SK-N-SH (cell line): Measurements from ENCODE around the gene SYT5.

Experiments
- EZH2phosphoT487 ChIP-seq: fragments of 200-600 bp; sonication (generic); IDR thresholded peaks from 2 replicates; pipeline ENCODE4 v1.6.1; 2017; ENCODE audit warnings: low read depth, mixed run types, mild to moderate bottlenecking, antibody characterized with exemption, moderate library complexity, borderline replicate concordance
- TAF1 ChIP-seq: IDR thresholded peaks from 2 replicates; pipeline ENCODE4 v1.6.1; 2012; ENCODE audit warnings: low read depth, mild to moderate bottlenecking, low read length, moderate library complexity, borderline replicate concordance
- TF ChIP-seq, protein P1 (sequence below): fragments of 200-600 bp; sonication (generic); IDR thresholded peaks from 2 replicates; pipeline ENCODE4 v1.6.1; 2017; ENCODE audit warnings: antibody characterized with exemption, mild to moderate bottlenecking, moderate library complexity

DNA sequence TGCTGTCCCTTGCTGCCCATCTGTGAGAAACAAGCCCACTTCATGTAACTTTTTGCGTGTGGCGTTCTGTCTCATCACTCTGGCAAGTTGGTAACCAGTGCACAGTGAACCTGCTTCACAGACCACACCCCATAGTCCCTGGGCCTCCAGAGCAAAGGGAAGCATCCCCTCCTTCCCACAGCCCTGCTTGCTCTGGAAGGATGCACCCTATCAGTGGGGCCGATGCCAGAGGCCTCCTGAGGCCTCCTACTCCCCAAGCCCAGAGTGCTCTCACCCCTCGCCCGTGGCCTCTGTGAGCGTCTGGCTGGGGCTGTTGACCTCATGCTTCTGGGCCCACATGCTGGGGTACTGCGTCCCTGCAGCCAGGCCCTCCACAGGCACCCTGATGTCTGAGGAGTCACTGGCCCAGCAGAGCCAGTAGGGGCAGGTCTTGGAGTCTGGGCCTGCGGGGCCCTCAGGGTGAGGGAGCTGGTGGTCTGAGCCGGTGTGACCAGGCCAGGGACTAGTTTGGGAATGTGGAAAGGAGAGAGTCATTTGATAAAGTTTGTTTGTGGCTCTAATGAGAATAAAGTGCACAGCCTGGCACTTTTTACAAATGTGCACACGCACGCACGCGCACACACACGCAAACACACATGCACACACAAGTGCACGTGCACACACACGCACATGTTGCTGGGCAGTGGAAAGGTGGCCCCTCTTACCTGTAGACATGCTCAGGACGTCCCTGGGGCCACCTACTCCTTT is 43.4 kb upstream of the SYT5 start:
- TF ChIP-seq, protein P1, sequence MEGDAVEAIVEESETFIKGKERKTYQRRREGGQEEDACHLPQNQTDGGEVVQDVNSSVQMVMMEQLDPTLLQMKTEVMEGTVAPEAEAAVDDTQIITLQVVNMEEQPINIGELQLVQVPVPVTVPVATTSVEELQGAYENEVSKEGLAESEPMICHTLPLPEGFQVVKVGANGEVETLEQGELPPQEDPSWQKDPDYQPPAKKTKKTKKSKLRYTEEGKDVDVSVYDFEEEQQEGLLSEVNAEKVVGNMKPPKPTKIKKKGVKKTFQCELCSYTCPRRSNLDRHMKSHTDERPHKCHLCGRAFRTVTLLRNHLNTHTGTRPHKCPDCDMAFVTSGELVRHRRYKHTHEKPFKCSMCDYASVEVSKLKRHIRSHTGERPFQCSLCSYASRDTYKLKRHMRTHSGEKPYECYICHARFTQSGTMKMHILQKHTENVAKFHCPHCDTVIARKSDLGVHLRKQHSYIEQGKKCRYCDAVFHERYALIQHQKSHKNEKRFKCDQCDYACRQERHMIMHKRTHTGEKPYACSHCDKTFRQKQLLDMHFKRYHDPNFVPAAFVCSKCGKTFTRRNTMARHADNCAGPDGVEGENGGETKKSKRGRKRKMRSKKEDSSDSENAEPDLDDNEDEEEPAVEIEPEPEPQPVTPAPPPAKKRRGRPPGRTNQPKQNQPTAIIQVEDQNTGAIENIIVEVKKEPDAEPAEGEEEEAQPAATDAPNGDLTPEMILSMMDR: no peak
- TF ChIP-seq TAF1 (no peak), EZH2phosphoT487 (no peak)
